GM19324 (cell line): ENCODE data around the gene MTRFR.
"Not testable (repeated sequence)": the region's sequence is repeated elsewhere in the genome, so short reads cannot be mapped to it uniquely, and the experiment has no call there.

Experiments used
- ATAC-seq: cut with Tn5 transposase; IDR thresholded peaks from one replicate; pipeline ENCODE4 v1.9.1; 2021; ENCODE audit warnings: mild to moderate bottlenecking, moderate library complexity; ENCODE audit not compliant: unreplicated experiment, low FRiP score

MTRFR gene

GRCh38 chr12:123248996-123249741 is 15.9 kb downstream of the MTRFR start:
- ATAC-seq = not testable (repeated sequence)

- no peak for ATAC-seq
Measured at GRCh38 chr12:123250471-123251383, 17.5 kb downstream of the MTRFR start.

DNA sequence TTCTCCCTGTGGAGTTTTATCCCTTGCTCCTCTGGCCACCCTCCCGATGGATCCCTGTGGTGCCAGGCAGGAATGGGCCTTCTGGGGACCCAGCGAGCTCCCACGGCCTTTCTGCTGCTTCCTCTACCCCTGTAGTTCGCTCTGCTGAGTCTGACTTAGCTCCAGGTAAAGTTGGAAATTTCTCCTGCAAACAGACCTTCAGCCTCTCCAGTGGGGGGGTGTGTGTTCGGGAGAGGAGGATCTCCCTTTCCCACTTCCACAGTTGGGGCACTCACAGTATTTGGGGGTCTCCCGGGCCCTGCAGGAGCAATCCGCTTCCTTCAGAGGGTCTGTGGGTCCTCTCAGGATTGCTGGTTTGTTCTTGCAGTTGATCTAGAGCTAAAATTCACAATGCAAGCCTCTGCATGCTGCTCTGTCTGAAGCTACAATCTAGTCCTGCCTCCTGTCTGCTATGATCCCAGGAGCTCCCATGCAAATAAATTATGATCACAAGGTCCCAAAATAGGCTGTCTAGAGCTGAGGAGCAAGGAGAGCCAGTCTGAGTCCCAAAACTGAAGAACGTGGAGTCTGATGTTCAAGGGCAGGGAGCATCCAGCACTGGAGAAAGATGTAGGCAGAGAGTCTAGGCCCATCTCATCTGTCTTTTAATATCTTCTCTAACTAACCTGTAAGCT is 18.3 kb downstream of the MTRFR start:
- no peak for ATAC-seq

DNA sequence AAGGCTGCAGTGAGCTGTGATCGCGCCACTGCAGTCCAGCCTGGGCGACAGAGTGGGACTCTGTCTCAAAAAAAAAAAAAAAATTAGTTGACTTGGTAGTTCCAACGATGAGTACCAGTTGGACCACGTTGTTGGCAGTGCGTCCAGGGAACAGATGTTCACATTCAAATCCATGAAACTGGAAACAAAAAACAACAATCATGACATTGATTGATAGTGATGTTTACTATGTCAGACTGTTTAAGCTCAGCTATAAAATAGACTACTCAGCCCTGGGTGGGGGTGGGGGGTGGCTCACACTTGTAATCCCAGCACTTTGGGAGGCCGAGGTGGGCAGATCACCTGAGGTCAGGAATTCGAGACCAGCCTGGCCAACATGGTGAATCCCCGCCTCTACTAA is 19.1 kb downstream of the MTRFR start:
- not testable (repeated sequence) for ATAC-seq

- ATAC-seq = no peak
Measured at GRCh38 chr12:123253641-123254459, 20.6 kb downstream of the MTRFR start.

DNA sequence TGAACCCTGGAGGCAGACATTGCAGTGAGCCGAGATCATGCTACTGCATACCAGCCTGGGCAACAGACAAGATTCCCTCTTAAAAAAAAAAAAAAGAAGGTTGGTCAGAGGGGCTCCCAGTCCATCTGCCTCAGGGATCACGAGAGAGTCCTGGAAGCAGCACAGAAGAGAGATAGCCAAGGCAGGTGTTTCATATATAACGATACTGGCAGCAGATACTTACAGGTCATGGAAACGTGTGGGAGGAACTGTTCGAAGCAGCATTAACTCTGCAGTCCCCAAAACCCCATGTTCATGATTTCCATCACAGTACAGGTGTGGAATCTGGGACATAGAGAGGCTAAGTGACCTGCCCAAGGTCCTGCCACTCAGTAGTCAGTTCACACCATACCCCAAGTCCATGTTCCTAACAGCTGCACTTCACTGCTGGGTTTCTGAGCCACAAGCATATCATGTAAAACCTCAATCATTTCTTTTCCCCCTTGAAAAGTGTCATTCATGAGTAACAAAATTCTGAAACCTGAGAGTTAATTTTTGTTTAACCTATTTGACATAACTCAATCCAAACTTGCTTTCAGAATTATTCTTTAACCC is 21.7 kb downstream of the MTRFR start:
- ATAC-seq = no peak

- ATAC-seq = no peak
Measured at GRCh38 chr12:123258593-123258992, 25.4 kb downstream of the MTRFR start.

GRCh38 chr12:123260081-123260480 is 26.8 kb downstream of the MTRFR start:
- ATAC-seq = no peak

DNA sequence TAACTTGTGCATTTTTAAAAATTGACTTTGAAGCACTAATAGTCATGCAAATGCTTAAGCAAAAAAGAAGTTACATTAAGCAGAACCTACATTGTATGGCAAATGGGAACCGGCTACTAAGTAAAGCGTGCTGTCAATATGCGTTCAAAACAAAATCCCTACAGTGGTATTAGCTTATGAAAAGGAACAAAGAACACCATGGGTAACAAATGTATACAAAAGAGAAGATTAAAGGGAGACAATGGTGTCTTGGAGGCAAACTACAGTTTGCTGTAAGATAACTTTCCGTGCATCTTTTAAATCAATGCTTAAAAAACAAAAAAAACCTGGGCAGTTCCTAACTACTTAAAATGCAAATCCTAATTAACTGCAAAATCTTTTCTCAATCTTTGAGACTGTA is 28.0 kb downstream of the MTRFR start:
- ATAC-seq = no peak

DNA sequence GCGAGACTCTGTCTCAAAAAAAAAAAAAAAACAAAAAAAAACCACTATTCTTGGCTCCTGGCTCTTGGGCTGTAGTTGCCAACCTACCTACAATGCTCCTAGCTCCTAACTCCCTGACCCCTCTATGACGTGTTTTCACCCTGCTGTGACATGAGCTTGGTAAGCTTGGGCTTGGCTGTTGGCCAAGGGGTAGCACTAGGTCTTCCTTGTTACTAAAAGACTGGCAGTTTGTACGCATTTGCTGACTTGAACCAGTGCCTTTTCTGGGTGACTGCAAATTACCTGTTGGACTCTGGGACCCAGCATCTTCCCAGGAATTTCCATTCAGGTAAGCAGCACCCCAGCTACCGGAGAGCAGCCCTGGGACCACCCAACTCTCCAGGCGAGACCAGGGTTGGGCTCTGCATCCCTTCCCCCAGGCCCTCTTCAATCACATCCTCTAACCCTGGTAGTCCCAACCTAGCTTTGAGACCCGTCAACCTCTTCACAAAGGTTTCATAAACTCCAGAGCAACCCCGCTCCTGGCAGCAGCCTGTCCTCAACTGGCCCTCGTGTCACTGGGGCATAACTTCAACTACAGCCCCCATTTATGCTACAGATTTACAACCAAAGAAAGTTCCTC is 30.1 kb downstream of the MTRFR start:
- ATAC-seq = no peak

GRCh38 chr12:123264642-123265041 is 31.4 kb downstream of the MTRFR start:
- no peak for ATAC-seq

DNA sequence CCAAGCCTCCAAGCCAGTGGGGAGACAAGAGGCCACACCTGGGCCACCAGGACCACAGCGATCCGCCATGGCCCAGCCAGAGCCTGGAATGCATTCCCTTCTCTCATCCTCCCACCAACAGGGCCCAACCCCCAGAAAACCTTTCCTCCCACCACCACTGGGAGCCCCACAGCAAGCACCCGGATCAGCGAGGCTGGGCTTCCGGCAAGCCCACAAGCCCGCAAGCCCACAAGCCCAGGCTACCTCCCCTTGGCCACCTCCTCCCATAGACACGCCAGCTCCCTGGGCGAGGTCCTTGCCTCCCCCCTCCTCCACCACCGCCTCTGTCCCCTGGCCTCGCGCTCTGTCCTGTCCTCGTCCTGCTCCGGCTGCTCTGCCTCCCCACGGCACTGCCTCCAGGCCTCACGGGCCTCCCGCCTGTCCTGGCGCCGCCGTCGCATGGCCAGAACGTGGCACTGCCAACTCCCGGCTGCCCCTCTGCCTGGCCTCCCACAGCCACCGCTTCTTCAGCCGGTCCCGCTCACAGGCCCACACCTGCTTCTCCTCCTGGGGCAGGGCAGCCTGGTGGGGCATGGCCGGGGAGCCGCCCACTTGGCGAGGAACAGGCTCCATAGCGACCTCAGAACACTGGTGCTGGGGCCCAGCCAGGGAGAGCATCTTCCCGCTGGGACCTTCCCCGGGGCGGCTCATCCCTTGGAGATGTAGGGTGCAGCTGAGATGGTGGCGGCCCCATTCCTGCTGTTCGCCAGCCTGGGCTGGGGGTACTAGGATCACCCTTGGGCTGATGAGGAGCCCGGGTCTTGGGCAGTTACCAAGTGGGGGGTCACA is 32.8 kb downstream of the MTRFR start:
- no peak for ATAC-seq

DNA sequence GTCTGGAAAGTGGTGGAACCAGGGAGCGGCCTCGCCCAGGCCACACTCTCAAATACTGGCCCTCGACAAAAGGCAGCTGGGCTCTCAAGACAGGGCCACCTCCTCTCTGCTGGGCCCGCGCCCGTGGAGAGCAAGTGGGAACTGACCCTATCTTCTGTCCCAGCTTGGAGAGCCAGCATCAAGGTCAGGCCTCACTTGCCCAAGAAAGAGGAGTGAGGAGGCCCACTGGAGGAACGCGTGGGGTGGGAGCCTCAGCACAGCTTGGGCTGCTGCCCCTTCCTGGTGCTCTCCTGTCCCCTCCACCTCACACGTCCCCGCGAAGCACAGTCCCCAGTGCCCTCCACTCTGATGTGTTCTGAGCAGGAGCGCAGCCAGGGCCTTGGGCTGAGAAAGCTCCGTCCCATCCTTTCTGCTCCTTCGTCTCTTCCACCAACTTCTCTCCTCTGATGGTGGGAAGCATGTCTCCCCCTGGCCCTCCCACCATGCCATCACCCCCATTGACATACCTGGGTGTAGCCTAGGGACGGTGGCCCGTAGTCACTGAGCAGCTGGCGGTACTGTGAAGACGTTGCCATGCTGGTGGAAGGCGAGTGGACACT is 33.5 kb downstream of the MTRFR start:
- no peak for ATAC-seq

- no peak for ATAC-seq
Measured at GRCh38 chr12:123267335-123267920, 34.2 kb downstream of the MTRFR start.

DNA sequence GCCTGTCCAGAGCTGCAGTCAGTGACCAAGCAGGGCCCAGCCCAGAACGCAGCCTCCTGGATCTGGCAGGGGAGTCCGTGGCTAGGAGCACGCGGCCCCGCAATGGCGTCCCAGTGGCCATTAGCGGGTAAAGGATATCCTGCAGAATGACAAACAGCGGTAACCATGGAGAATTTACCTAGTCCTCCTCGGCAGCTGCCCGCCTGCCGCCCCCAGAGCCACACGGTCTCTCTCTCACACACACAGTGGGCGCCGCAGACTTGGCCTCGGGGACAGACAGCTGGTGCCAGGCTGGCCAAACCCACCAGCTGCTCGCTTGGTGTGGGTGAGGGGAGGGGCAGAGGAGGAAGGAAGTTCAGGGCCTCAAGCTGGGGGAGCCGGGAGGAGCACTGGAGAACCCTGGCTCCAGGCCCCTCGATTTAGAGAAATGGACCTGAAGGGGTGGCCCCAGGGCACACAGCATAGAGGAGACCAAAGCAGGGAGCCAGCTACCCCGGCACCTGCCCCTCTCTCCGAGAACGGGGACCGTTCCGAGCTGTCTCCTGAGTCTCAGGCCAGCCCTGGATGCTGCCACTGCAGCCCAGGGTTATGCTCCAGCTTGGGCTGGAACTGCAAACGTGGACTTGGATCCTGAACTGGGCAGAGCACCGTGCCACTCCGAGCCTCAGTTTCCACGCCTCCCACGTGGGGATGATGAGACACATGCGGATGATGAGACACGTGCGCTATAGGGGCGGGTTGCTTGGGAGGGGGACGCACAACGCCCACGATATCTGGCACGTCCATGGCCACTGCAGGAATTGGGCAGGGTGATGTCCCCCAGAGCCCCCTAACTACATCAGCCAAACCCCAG is 35.0 kb downstream of the MTRFR start:
- no peak for ATAC-seq

- no peak for ATAC-seq
Measured at GRCh38 chr12:123268850-123269249, 35.6 kb downstream of the MTRFR start.

- ATAC-seq = no peak
Measured at GRCh38 chr12:123269395-123269892, 36.2 kb downstream of the MTRFR start.
